SU-DHL-6 (cell line): ENCODE measurements around the gene PCYT2.

Experiments used
- H2AFZ ChIP-seq: fragments of 200-600 bp; sonication (generic); 2 replicates; pipeline ENCODE4 v1.6.1; 2014; ENCODE audit warnings: low read depth, mild to moderate bottlenecking, moderate library complexity, mixed read lengths, antibody characterized with exemption, low read length; ENCODE audit not compliant: severe bottlenecking
- H3F3A ChIP-seq: fragments of 200-600 bp; shearing (Covaris generic); 2 replicates; pipeline ENCODE4 v1.6.0; 2016; ENCODE audit warnings: antibody characterized with exemption, mild to moderate bottlenecking; ENCODE audit not compliant: insufficient read depth
- H3K27ac ChIP-seq: fragments of 200-600 bp; sonication (generic); 2 replicates; pipeline ENCODE4 v1.5.1; 2016; ENCODE audit warnings: low read depth, mild to moderate bottlenecking, low read length, moderate library complexity, mixed read lengths
- H3K27me3 ChIP-seq: fragments of 200-600 bp; sonication (generic), shearing (Covaris generic); 2 replicates; pipeline ENCODE4 v1.6.0; 2014; ENCODE audit warnings: mild to moderate bottlenecking, low read length
- H3K36me3 ChIP-seq: fragments of 200-600 bp; sonication (generic); 2 replicates; pipeline ENCODE4 v1.6.1; 2014; ENCODE audit warnings: mild to moderate bottlenecking, low read length, mixed read lengths
- H3K4me2 ChIP-seq: fragments of 300-600, 200-600 bp; shearing (Covaris generic), sonication (generic); 2 replicates; pipeline ENCODE4 v1.6.0; 2014; ENCODE audit warnings: low read length, low read depth, mild to moderate bottlenecking; ENCODE audit not compliant: poor library complexity, severe bottlenecking
- H3K4me3 ChIP-seq: fragments of 200-600 bp; sonication (generic); 2 replicates; pipeline ENCODE4 v1.5.1; 2014; ENCODE audit warnings: antibody characterized with exemption, low read length, mild to moderate bottlenecking, mixed read lengths; ENCODE audit not compliant: insufficient read depth, poor library complexity, severe bottlenecking
- H3K79me2 ChIP-seq: fragments of 200-600 bp; sonication (generic); 2 replicates; pipeline ENCODE4 v1.6.1; 2014; ENCODE audit warnings: mild to moderate bottlenecking, low read length, moderate library complexity; ENCODE audit not compliant: insufficient read depth
- H3K9ac ChIP-seq: fragments of 200-600 bp; sonication (generic); 2 replicates; pipeline ENCODE4 v1.7.0; 2014; ENCODE audit warnings: mild to moderate bottlenecking, low read length
- H3K9me2 ChIP-seq: fragments of 200-600 bp; sonication (generic); replicated peaks from 2 replicates; pipeline ENCODE4 v1.6.1; 2014; ENCODE audit warnings: low read length; ENCODE audit not compliant: insufficient read depth
- H3K9me3 ChIP-seq: fragments of 200-600 bp; sonication (generic); 2 replicates; pipeline ENCODE4 v1.6.1; 2014; ENCODE audit warnings: low read length, mixed read lengths; ENCODE audit not compliant: insufficient read depth
- H4K20me1 ChIP-seq: fragments of 200-600 bp; sonication (generic); 2 replicates; pipeline ENCODE4 v1.6.1; 2014; ENCODE audit warnings: low read depth, mild to moderate bottlenecking, antibody characterized with exemption, low read length, moderate library complexity, mixed read lengths
- CTCF ChIP-seq: fragments of 200-600 bp; sonication (generic); IDR thresholded peaks from one replicate; pipeline ENCODE4 v1.5.1; 2017; ENCODE audit warnings: antibody characterized with exemption, mild to moderate bottlenecking, low read length, moderate library complexity; ENCODE audit not compliant: insufficient read depth, poor library complexity, severe bottlenecking
- EZH2phosphoT487 ChIP-seq: fragments of 200-600 bp; sonication (generic), shearing (Covaris generic); conservative IDR thresholded peaks from 2 replicates; pipeline ENCODE4 v1.6.1; 2018; ENCODE audit warnings: mild to moderate bottlenecking, antibody characterized with exemption, low read length, moderate library complexity, mixed read lengths

PCYT2 gene

GRCh38 chr17:81914103-81914850, 3.1 kb upstream of the PCYT2 start:
- no peaks in the 10 kb centered on the region for H3K9me2 ChIP-seq
- peaks cover 33% of the 10 kb centered on the region for H3K79me2 ChIP-seq
- no peak overlapping the region for H3K4me2 ChIP-seq
- no peak overlapping the region for H3K27ac ChIP-seq
- no peaks in the 10 kb centered on the region for H4K20me1 ChIP-seq
- no peak overlapping the region for H3K4me3 ChIP-seq
- no peaks in the 10 kb centered on the region for H3K36me3 ChIP-seq
- peaks cover 5% of the 10 kb centered on the region; the same call in 1 of the 2 replicates for H3F3A ChIP-seq
- no peaks in the 10 kb centered on the region for H3K9me3 ChIP-seq
- no peak for TF ChIP-seq CTCF
- H3K27me3 ChIP-seq = no peaks in the 10 kb centered on the region
- no peak overlapping the region for H2AFZ ChIP-seq
- no peak overlapping the region for H3K9ac ChIP-seq

- no peak overlapping the region for H3K9ac ChIP-seq
- peaks cover 30% of the 10 kb centered on the region for H3K79me2 ChIP-seq
- no peak overlapping the region for H3K4me3 ChIP-seq
- H2AFZ ChIP-seq = no peak overlapping the region
- peaks cover 5% of the 10 kb centered on the region; the same call in 1 of the 2 replicates for H3F3A ChIP-seq
- no peaks in the 10 kb centered on the region for H4K20me1 ChIP-seq
- no peaks in the 10 kb centered on the region for H3K9me2 ChIP-seq
- no peaks in the 10 kb centered on the region for H3K36me3 ChIP-seq
- no peaks in the 10 kb centered on the region for H3K27me3 ChIP-seq
- H3K27ac ChIP-seq = no peak overlapping the region
- TF ChIP-seq EZH2phosphoT487 (no peak), CTCF (no peak)
- no peaks in the 10 kb centered on the region for H3K9me3 ChIP-seq
- no peak overlapping the region for H3K4me2 ChIP-seq
Measured at GRCh38 chr17:81913394-81914102, 2.3 kb upstream of the PCYT2 start.

GRCh38 chr17:81912441-81913309, 1.5 kb upstream of the PCYT2 start:
- no peak overlapping the region for H3K9ac ChIP-seq
- H2AFZ ChIP-seq = no peak overlapping the region
- no peaks in the 10 kb centered on the region for H3K9me2 ChIP-seq
- no peak overlapping the region for H3K4me2 ChIP-seq
- H3K27ac ChIP-seq = no peak overlapping the region
- H3K9me3 ChIP-seq = no peaks in the 10 kb centered on the region
- H3K27me3 ChIP-seq = no peaks in the 10 kb centered on the region
- no peaks in the 10 kb centered on the region for H3K36me3 ChIP-seq
- TF ChIP-seq EZH2phosphoT487 = no peak
- TF ChIP-seq CTCF = no peak
- no peaks in the 10 kb centered on the region for H4K20me1 ChIP-seq
- H3K4me3 ChIP-seq = no peak overlapping the region
- H3K79me2 ChIP-seq = peaks cover 30% of the 10 kb centered on the region
- peaks cover 5% of the 10 kb centered on the region; the same call in 1 of the 2 replicates for H3F3A ChIP-seq
